Kidney epithelial cell (primary cell): Measurements from ENCODE around the gene CKAP5. TPM values are rescaled to one million over a fixed set of nuclear protein-coding genes. Genes with fewer than 3 reads are reported as not detected.

Experiments
- DNase-seq: peaks from one replicate; pipeline ENCODE4 v3.0.0-alpha.2; 2010; ENCODE audit warnings: low read depth
- H3K27me3 ChIP-seq: 2 replicates; pipeline ENCODE4 v1.6.0; 2011; ENCODE audit warnings: low read length; ENCODE audit not compliant: control insufficient read depth, insufficient read depth
- H3K36me3 ChIP-seq: 2 replicates; pipeline ENCODE4 v1.5.1; 2011; ENCODE audit warnings: low read length; ENCODE audit not compliant: control insufficient read depth, insufficient read depth
- H3K4me3 ChIP-seq: 2 replicates; pipeline ENCODE4 v1.5.1; 2011; ENCODE audit warnings: low read depth, mild to moderate bottlenecking, control low read depth, low read length
- CTCF ChIP-seq: IDR thresholded peaks from 2 replicates; pipeline ENCODE4 v1.5.1; 2011; ENCODE audit warnings: mild to moderate bottlenecking, moderate library complexity, low read length, control low read depth, inconsistent platforms; ENCODE audit not compliant: insufficient read depth, poor library complexity, severe bottlenecking
- total RNA-seq: library from RNA; depleted of rRNA; stranded (reverse); fragments of >200 nt; gene quantifications from 2 replicates; pipeline ENCODE4 v1.2.3, GENCODE V29; 2015

The CKAP5 gene
- total RNA-seq, 1 donor from 2014 or later: 44.6 TPM

- DNase-seq: no peak
- H3K4me3 ChIP-seq: no peak overlapping the region
- TF ChIP-seq CTCF: no peak
- no peaks in the 10 kb centered on the region for H3K27me3 ChIP-seq
- H3K36me3 ChIP-seq: no peaks in the 10 kb centered on the region
Observed at GRCh38 chr11:46738887-46739286, 107.2 kb downstream of the CKAP5 start.

- Histone ChIP-seq H3K36me3 (no peaks in the 10 kb centered on the region), H3K27me3 (no peaks in the 10 kb centered on the region), H3K4me3 (no peak overlapping the region)
- no peak for TF ChIP-seq CTCF
- DNase-seq: no peak
Observed at GRCh38 chr11:46737699-46738098, 108.4 kb downstream of the CKAP5 start.

- no peak for DNase-seq
- Histone ChIP-seq H3K36me3 (no peaks in the 10 kb centered on the region), H3K4me3 (no peak overlapping the region), H3K27me3 (no peaks in the 10 kb centered on the region)
- no peak for TF ChIP-seq CTCF
Observed at GRCh38 chr11:46736615-46737014, 109.5 kb downstream of the CKAP5 start.

GRCh38 chr11:46736146-46736545 lies 109.9 kb downstream of the CKAP5 start:
- no peaks in the 10 kb centered on the region for H3K27me3 ChIP-seq
- H3K36me3 ChIP-seq: no peaks in the 10 kb centered on the region
- no peak overlapping the region for H3K4me3 ChIP-seq
- no peak for TF ChIP-seq CTCF
- no peak for DNase-seq

- Histone ChIP-seq H3K36me3 (no peaks in the 10 kb centered on the region), H3K27me3 (no peaks in the 10 kb centered on the region), H3K4me3 (no peak overlapping the region)
- no peak for TF ChIP-seq CTCF
- no peak for DNase-seq
Observed at GRCh38 chr11:46733234-46733633, 112.8 kb downstream of the CKAP5 start.

- H3K4me3 ChIP-seq: no peak overlapping the region
- no peak for DNase-seq
- H3K36me3 ChIP-seq: no peaks in the 10 kb centered on the region
- no peaks in the 10 kb centered on the region for H3K27me3 ChIP-seq
- TF ChIP-seq CTCF: no peak
Observed at GRCh38 chr11:46731545-46731944, 114.5 kb downstream of the CKAP5 start.
